Hindlimb muscle (tissue), 1 donor: ENCODE results near the gene CRACDL. TPM values are rescaled to one million over a fixed set of nuclear protein-coding genes. Genes with fewer than 3 reads are reported as not detected.

ENCODE experiments used
- DNase-seq: peaks from one replicate; pipeline ENCODE4 v3.0.0-alpha.2; 2013
- polyA plus RNA-seq: library from polyadenylated mRNA; unstranded; fragments of 120-200 nt; gene quantifications from one replicate; pipeline ENCODE4 v1.2.1, GENCODE V29; 2013; ENCODE audit not compliant: insufficient read length

Gene CRACDL
- polyA plus RNA-seq, 1 donor: 2.0 TPM

DNA sequence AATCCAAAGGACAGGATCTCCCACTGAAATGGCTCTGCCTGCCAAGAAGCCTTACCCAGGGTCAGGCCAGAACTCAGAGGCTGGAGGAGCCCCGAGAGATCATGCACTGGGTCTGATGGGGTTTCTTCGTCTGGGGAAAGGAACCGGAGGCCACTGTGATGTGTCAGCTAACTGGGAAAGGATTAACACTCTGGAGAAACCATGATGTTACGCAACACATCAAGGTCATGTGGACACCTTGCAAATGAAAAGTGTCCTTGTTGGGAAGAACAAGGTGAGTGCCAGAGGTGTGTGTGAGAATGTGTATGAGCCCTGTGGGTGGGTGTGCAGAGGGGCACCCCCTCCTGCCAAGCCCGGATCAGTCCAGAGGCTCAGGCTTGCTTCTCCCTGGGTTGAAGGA is 86.9 kb downstream of the CRACDL start:
- no peak for DNase-seq

DNA sequence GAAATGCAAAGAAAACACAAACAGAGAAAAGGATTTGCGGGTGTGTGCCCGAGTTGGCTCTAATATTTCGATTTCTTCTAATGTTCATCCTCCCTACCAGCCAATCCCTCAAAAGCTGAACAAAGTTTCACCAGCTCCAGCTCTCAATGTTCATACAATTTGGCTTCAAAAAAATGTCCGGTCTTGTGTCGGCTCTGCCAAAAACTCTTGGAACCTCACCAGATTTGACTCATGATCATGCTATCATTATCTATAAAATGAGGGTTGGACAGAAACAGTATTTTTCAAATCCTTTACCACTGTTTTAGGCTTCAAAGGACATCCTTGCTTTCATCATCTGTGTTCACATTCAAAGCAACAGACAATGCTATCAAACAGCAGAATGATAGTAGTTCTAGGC is 88.2 kb downstream of the CRACDL start:
- no peak for DNase-seq

DNA sequence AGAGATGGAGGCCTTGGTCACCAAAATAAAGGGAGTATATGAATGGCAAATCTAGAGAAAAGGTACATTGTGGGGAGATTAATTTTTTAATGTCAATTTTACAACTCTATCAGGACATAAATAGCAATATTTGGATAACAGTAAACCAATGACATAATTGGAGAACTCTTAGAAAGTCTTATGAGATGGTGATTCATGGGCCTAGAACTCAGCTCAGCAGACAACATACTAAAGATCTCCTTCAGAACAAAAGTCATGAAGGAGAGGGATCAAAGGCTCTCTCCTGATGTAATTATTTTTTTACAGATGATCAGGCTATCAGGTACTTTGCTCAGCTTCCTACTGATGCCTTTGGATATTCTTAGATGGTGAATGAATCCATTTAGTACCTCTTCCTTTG is 90.0 kb downstream of the CRACDL start:
- DNase-seq: no peak

DNA sequence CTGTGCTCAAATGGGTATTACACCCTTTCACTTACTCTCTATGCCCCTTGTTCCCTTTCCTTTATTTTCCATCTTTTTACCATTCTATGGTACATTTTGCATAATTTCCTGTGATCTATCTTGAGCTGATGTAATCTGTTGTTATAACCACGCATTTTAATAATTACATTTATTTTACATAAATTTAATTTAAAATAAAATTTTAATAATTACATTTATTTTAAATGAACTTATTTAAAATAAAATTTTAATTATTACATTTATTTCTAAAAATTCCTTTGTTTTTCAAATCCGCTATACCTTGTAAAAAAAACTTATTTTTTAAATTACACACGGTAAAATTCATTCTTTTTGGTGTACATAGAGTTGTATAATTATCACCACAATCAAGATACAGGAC is 93.9 kb downstream of the CRACDL start:
- DNase-seq: no peak

DNA sequence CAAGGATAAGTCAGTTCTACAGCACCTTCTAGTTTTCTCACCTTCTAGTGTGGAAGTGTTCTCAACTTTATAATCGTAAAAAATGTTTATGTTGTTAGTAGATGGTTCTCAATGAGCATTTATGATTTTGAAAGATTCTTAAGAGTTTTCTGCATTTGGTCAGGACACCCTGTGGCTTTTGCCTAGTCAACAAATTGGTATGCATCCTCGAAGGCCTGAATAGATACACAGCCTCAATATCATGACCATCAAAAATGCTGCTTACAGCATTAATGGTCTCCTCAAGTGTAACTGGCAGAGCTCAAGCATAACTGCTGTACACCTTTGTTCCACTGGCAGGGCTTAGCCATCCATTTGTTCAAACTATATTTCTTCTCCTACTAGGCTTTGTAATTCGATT is 96.7 kb downstream of the CRACDL start:
- no peak for DNase-seq

DNA sequence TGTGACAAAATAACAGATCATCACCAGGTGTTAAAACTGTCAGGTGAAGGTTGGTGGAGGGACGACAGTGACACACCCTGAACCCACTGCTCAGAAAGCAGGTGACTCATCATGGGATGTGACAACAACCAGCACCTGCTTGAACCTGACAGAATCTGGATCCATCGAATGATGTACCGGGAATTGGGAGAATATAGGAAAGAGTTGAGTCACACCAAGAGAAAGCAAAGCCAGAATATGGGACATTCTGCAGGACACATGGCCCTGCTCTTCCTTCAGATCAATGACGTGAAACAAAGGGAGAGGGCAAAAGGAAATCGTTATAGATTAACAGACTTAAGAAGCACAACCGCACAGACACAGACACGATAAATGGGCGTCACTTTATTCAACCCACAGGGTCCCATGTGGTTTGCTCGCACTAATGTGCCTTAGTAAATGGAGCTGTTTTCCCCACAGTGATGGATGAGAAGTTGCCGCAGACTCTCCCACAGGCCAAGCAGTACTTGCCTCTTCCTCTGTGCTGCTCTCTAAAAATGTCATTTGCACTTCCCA is 100.1 kb downstream of the CRACDL start:
- no peak for DNase-seq

DNA sequence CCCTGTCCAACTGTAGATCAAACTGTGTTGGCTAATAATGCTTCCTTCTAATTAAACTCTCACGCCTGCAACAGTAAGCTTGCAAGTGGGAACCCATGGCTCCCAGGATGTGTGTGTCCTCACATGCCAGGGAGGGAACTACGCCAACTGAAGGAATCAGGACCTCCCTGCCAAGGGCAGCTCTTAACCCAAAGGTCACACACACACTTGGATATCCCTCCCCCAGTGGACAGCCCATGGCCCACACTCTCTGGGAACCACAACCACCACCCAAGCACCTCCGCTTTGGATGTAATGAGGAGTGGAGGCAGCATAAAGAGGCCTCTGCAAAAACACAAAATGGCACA is 102.1 kb downstream of the CRACDL start:
- no peak for DNase-seq

DNA sequence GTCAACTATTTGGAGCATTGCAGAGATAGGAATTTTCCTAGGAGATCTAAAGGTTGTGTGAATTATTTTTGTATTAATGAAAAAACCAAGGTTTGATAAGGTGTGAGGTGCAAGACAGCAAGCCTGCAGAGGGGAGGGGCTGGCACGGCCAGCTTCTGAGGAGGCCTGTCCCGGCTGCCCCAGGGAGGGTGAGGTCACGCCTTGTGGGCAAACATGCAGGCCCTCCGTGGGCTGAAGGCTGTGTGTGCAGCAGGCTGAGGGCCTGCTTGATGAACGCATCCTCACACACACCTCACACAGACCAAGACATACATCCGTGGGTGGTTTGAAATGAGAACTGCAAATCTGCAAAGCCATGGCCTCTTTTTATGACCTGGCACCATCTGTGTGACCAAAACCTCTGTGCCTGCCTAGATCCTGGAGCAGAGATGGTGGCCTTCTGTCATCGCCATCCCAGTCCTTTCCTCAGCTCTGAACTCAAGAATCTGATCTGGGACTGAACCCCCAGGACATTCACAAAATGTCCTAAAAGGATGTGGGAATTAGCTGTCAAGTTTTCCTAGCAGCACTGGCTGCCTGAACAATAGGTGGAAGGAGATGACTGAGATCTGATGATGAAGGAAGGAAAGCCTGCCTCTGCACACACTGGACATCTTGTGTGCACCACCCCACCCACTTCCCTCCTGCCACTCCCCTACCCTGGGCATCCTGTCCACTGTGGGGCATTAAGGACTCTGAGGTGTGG is 102.7 kb downstream of the CRACDL start:
- no peak for DNase-seq

DNA sequence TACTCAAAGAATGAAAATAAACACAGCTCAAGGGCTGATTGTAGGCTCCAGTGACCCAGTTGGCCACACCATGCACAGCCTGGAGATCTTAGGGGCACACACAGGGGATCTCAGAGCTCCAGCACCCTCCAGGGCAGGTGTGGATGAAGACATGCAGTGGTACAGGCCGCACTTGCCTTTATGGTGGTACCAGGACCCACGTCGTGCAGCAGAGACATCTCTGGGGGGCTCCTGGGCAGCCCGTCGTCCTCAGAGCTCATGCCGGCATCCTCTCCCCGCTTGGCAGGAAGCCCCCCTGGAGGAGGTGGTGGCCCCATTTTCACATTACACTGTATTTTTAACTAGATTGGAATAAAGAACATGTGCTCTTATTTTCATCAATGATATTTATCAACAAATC is 103.9 kb downstream of the CRACDL start:
- no peak for DNase-seq

DNA sequence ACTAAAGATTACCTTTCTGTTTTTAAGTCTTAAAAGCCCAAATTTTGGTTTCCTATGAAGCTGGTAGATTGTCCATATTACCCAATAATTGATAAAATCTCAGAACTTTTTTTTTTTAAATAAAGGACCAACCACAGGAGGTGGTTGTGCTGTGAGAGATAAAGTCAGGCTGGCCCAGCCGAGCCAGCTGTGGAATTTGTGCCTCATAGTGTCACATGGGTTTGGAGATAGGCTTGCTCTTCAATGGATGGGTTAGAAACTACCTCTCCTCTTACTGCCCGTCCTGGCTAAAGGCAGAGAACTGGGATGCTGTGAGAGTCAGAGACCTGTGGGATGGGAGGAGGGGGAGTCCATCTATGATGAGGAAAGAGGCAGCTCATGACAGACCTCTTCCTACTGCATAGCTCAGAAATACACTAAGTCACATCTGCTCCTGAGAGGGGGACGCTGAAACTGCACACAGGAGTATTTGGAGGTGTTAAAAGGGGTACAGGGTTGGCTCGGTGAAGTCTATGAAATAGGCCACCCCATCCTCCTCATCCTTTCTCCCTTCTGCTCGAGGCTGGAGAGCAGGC is 105.4 kb downstream of the CRACDL start:
- DNase-seq: no peak

DNA sequence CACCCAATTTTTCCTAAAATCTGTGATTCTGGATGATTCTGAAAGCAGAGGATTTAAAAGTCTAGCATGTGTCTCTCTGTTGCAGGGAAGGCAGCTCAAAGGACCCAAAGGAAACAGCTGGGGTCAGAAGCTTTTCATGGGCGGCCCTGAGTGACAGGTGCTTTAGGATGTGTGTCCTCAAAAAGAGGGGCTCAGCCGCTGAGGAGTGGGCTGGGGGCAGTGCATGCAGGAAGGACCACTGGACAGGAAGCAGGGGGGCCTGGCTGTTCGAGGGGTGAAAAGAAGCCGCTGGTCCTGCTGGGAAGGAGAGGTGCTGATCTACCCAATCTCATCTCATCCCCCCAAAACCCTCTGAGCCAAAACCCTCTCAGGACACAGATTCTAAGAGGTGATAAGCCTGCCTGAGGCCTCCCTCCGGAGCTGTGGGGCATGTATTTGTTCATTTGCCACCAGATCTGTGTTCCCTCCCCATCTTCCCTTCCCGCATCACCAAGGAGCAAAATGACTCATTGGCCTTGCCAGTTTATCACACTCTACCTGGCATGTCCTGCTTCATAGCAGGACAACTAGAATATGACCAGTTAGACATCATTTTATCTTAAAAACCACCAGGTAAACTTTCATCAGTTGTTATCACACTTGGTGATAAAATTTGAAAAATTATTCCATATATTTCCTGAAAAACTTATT is 106.3 kb downstream of the CRACDL start:
- DNase-seq: no peak

DNA sequence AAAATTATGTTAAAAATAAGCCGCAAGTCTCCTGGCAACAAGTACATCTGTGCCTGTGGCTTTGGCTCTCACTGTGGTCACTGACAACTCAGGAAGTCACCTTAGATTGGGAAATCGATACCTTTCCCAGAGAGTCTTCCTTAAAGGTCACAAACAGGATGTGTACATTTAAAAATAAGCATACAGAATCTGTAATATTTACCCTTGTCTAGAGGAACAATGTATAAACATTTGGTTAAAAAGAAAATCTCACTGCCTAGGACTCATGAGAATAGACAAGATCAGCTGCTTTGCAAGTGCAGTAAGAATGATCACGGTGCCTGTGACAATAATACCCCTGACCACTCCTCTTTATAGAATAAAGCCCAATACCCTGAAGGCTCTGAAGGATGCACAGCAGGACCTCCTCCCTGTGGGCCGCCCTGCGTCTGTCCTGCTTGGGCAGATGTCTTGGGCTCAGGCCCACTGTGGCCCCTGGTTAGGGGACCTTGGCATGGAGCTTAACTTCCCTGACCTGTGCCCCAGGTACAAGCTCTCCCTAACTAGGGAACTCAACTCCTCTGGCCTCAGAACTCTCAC is 107.1 kb downstream of the CRACDL start:
- DNase-seq: no peak

DNA sequence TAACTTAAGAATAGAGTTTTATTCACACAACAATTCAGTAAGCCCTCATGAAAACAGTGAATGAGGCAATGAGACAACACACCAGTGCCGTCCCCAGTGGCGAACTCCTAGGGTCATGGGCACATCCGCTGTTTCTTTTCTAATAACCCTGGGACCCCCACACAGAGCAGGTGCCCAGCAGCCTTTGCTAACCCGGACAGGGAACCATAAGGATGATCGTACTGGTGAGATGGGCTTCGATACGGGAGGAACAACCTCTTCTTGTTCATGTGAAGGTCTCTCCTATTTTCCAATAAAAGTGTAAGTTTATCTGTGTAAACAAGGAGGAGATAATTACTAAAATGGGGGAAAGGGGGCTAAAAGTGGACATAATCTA is 107.7 kb downstream of the CRACDL start:
- DNase-seq: no peak

DNA sequence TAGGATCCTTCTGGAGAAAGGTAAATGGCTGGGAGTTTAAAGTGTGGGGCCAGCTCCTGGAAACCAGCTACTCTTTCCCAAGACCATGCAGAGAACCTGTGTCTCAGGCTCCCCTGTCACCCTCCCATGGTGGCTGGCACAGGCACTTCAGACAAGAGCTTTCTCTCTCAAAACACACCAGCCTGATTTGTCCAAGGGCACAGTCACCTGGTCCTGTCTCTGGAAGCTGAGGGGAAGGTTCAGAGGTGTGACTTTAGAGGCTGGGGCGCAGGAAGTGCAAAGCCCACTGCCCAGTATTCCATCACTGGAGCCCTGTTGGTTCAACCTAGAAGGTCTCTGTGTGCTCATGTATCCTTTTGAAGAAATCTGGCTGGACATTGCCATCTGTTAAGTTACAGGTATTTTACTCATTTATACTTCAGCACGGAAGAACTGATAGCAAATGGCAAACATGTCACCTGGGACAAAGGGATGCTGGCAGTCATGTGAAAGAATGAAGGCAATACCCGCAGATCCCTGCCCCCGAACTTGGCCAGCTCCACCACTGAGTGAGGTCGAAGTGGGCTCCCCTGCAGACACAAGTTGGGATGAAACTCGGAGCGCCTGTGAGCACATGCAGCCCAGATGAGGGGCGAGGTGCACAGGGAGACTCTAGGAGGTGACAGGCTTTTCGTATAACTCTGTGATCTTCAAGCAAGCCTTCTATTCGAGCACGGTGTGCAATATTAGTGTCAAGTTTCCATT is 108.2 kb downstream of the CRACDL start:
- DNase-seq: no peak

DNA sequence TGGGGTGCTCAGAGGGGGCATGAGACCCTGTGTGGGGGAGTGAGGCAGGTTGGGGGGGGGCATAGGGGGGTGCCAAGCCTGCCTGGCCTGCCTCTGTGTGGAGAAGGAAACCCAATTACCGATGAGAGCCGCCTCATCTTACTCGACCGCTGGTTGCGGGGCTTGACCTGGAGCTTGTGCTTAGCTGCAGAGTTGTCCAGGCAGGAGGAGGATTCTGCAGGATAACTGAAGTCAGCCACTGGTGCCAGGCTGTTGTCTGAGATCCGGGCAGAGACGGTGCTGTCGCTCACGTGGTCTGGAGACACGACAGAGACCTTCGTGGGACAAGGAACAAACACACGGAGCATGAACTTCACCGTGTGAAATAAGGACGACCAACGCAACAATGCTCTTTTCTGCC is 109.2 kb downstream of the CRACDL start:
- DNase-seq: no peak

DNA sequence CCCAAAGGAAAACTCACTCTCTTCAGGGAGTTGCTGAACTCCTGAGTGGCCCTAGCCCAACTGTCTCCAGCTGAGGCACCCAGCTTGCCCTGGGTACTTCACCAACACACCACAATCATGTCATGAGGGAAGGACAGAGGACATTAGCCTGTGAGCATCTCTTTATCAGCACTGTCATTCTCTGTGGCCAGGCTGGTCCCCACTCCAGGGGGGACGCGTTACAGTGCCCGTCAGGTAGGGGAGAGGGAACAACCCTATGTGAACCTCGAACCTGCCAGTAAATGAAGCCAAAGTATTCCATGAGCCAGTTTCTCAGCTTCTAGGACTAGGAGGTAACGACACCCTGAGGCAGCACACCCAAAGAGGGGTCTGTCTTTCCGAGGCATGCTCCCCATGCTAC is 110.2 kb downstream of the CRACDL start:
- DNase-seq: no peak

DNA sequence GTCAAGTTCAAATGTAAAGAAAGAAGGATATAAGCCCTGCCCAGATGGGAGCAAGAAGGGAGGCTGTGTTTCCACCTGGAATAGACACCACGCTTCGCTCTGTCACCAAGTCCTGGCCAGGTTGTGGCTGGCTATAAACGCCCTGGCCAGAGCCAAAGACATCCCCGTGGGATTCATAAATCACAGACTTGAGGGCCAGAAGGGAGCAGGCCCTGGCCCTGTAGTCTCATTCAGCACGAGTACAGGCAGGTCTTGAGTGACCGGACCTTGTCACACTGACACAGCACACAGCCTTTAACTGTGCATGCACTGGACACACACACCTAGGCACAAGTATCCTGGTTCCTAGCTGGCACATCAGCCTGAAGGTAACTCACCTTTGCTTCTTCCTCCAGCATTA is 110.6 kb downstream of the CRACDL start:
- DNase-seq: no peak

DNA sequence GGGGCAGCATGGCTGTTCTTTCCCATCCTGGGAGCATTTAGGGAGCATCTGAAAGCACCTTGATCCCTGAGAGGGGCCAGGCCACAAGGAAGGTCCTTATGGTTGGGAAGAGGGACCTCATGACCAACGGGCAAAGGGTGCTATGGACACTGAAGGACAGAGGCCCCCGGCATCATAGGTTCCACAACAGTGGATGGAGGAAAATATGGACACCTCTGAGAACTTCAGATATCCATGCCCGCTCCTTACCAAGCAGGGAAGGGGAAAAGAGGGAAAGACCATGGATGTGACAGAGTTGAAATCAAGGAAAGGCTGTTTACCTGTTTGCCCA is 111.0 kb downstream of the CRACDL start:
- no peak for DNase-seq

DNA sequence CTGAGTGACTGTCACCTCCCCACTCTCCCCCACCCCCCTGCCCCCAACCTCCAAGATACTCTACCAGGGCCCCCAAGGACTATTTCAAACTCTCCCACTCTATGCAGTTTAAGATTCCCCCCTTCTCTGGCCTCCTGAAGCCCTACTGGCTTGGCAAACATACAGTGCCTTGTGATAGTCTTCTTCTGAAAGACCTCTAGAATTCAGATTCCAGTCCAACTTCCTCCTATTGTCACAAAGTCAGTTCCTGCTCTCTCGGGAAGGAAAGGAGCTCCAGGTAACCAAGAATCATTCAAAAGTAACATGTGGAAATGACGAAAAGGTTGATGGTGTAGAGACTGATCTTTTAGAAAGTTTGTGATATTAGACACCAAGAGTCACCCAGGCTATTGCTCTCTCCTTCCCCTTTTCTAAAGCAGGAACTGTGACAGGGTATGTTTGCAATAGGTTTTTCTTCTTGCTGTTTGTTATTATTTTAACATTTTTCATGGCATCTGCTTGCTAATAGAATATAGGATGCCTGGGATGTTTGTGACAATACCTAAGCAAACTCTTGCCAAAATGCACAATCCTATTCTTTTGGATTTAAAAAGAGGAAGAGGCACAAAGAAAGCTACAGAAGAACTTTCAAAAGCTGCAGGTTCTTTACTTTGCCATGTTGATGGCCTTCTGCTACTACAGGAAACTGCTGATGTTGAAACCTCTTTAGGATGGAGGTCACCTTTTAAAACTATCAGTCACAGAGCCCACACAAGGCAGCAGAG is 111.6 kb downstream of the CRACDL start:
- no peak for DNase-seq

DNA sequence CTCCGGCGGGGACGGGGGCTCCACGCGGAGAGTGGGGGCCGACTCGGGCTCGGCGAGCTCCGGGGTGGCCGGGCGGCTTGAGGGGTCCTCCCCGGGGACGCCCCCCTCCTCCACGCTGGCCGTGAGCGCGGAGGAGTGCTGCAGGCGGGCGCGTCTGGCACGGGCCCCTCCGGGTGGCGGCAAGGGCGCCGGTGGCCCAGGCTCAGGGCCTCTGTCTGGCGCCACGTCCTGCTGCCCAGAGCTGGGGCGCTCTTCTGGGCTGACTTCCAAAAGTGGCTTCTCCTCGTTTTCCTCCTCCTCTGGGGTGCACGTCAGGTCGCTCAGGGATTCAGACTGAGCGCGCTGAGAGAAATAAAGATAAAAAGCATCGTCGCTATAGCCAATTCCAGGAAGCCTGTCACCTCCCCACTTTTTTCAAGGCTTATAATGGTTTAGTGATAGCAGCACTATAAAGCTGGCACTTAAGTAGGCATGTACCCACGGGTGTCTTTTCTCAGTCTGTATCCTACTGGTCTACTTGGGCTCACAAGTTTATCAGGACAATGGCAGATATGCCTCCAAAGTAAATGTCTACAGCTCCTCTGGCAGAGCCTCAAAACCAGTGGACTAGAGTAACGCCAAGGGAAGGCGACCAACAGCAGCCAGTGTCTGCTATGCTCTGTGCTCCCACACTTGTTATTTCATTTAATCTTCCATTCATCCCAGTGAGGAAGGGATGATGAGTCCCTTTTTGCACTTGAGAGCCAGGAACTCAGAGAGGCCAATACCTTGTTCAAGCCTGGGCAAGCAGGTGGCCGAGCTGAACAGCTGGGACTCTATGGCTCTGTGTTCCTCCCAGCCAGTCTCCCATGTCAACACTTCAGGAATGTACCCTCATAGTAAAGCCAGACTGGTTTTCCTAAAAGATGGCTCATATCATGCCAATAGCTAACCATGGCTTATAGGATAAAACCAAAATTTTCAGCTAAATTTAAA is 112.5 kb downstream of the CRACDL start:
- DNase-seq: no peak
